Motor neuron (in vitro differentiated cells): ENCODE measurements around the gene ETV3. TPM values are rescaled to one million over a fixed set of nuclear protein-coding genes. Genes with fewer than 3 reads are reported as not detected.

Source experiments
- ATAC-seq, 8 experiments: fragments of 200-7000 bp; cut with Tn5 transposase; replicated peaks in 6 of 8; 2 replicates each; pipeline ENCODE4 v1.8.0; 2021; ENCODE audit warnings: mild to moderate bottlenecking in 8 of 8, moderate library complexity in 8 of 8
- H3K27ac ChIP-seq, 2 donors: fragments of 250-450 bp; sonication (Bioruptor Pico); 2 replicates each; pipeline ENCODE4 v1.9.0; 2021; ENCODE audit warnings: antibody characterized with exemption in 2 of 2, mild to moderate bottlenecking in 2 of 2, moderate library complexity in 1 of 2
- H3K4me1 ChIP-seq, 2 donors: fragments of 250-450 bp; sonication (Bioruptor Pico); replicated peaks in 1 of 2; 2 replicates each; pipeline ENCODE4 v1.6.1; 2021; ENCODE audit warnings: antibody characterized with exemption in 2 of 2, mild to moderate bottlenecking in 2 of 2, moderate library complexity in 1 of 2
- H3K4me3 ChIP-seq, 5 donors: fragments of 250-450 bp; sonication (Bioruptor Pico); 2 replicates each; pipeline ENCODE4 v1.9.0; 2021; ENCODE audit warnings: antibody characterized with exemption in 5 of 5, mild to moderate bottlenecking in 5 of 5, moderate library complexity in 4 of 5
- WGBS, 10 experiments: fragments of 450-650 bp; shearing (Covaris generic); methylation state at CpG; one replicate each; pipeline ENCODE4 v1.0.0; 2022; 5-methylcytosine and 5-hydroxymethylcytosine counted together
- in situ Hi-C, 9 experiments: fragments of 400-800 bp; cut with MboI; loops; one replicate each; pipeline ENCODE4 v1.15.0; 2021; ENCODE audit warnings: low sequenced_read_pairs in 9 of 9, low pct_unique_long_range_greater_than_20kb in 2 of 9; ENCODE audit not compliant: unreplicated experiment in 9 of 9
- total RNA-seq, 8 experiments: library from RNA; unstranded; fragments of 300-600 nt; gene quantifications; 2 replicates each; pipeline versions ENCODE4 v1.2.3 to v1.2.4, GENCODE V29; 2022

Gene ETV3
- total RNA-seq, 8 experiments from 2014 or later = 14.3 to 25.4 (median 20.1) TPM

GRCh38 chr1:157135646-157136045 lies 2.5 kb downstream of the ETV3 start:
- in situ Hi-C loops = no loop called here
- Histone ChIP-seq H3K4me3 (no peak overlapping the region), H3K27ac (no peak overlapping the region), H3K4me1 (peaks cover 16 to 18% of the 10 kb centered on the region in 2 donors)
- WGBS, 10 experiments = 100% methylated on average over 1 of the region's 1 CpG; no CpG with 5 or more reads in 9 of the 10 experiments
- ATAC-seq = no peak

DNA sequence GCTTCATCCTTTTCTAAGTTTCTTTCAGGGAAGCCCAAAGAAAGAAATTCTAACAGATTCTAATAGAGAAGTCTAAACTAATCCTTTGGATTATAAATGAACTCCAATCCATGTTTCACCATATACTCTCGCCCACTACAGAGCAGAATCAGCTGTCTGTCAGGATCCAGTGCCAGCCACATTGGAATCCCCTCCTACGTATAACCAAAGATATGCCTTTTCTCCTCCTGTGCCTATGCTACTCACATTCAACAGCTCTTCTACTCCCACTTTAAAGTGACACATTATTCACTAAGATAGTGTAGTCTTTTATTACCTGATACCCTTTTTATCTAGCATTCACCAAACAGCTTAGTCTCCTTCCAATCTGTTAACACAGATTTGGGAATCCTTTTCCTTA lies 3.1 kb downstream of the ETV3 start:
- no peak overlapping the region for H3K4me3 ChIP-seq
- 80 to 100% (median 95%) methylated on average over 1 to 2 of the region's 2 CpGs; no CpG with 5 or more reads in 1 of the 10 experiments for whole genome bisulfite sequencing, 10 experiments
- no peak overlapping the region for H3K27ac ChIP-seq
- peaks cover 16 to 18% of the 10 kb centered on the region in 2 donors for H3K4me1 ChIP-seq
- no peak for ATAC-seq
- in situ Hi-C loops = no loop called here

- no peak overlapping the region for H3K27ac ChIP-seq
- H3K4me3 ChIP-seq = no peak overlapping the region
- peaks cover 15 to 16% of the 10 kb centered on the region in 2 donors for H3K4me1 ChIP-seq
- 83 to 100% (median 97%) methylated on average over 1 to 4 of the region's 4 CpGs; no CpG with 5 or more reads in 1 of the 10 experiments for WGBS, 10 experiments
- in situ Hi-C loops = no loop called here
- ATAC-seq = no peak
Observed at GRCh38 chr1:157134442-157134841, 3.8 kb downstream of the ETV3 start.

GRCh38 chr1:157133426-157133825 lies 4.8 kb downstream of the ETV3 start:
- WGBS, 10 experiments = 75 to 100% (median 89%) methylated on average over 1 to 2 of the region's 2 CpGs; no CpG with 5 or more reads in 3 of the 10 experiments
- Histone ChIP-seq H3K4me3 (no peak overlapping the region), H3K4me1 (peaks cover 11% of the 10 kb centered on the region in 2 donors), H3K27ac (no peak overlapping the region)
- in situ Hi-C loops = no loop called here
- no peak for ATAC-seq

DNA sequence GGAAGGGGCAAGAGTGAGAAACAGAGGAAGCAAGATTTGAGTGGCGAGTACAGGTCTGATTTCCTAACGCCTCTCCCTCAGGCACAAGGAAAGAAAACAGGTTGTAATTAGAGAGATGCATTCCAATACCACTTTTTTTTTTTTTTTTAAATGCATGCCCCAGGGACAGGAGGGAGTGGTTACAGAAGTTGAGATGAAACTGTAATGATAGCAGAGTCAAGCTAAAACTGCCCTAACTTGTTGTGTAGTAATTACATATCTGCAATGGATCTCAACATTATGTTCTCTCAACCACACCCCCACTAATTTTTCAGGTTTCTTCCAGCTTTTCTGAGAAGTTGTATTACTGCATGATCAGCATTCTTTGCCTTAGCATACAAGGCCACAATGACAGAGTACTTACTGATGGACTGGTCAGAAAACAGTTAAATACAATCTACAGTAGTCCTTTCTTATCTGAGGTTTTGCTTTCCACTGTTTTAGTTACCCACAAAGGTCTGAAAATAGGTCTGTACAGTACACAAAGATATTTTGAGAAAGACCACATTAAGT lies 5.5 kb downstream of the ETV3 start:
- ATAC-seq = peak in 3 of 8 experiments; percentile 69 to 78 (median 76)
- 34 to 100% (median 64%) methylated on average over 1 to 2 of the region's 2 CpGs; no CpG with 5 or more reads in 1 of the 10 experiments for WGBS, 10 experiments
- H3K4me1 ChIP-seq = peaks cover 11% of the 10 kb centered on the region in 2 donors
- no peak overlapping the region for H3K27ac ChIP-seq
- in situ Hi-C loops = no loop called here
- no peak overlapping the region for H3K4me3 ChIP-seq

- WGBS, 10 experiments = 50 to 100% (median 96%) methylated on average over 1 to 5 of the region's 5 CpGs; no CpG with 5 or more reads in 3 of the 10 experiments
- in situ Hi-C loops = no loop called here
- no peak overlapping the region for H3K27ac ChIP-seq
- H3K4me1 ChIP-seq = peaks cover 11% of the 10 kb centered on the region in 2 donors
- ATAC-seq = no peak
- no peak overlapping the region for H3K4me3 ChIP-seq
Observed at GRCh38 chr1:157132111-157132510, 6.1 kb downstream of the ETV3 start.

GRCh38 chr1:157131281-157131680 lies 6.9 kb downstream of the ETV3 start:
- H3K4me3 ChIP-seq = no peak overlapping the region
- WGBS, 10 experiments = 92 to 100% (median 94%) methylated on average over 1 to 4 of the region's 4 CpGs
- ATAC-seq = no peak
- in situ Hi-C loops = no loop called here
- H3K27ac ChIP-seq = no peak overlapping the region
- peaks cover 4% of the 10 kb centered on the region in 2 donors for H3K4me1 ChIP-seq

DNA sequence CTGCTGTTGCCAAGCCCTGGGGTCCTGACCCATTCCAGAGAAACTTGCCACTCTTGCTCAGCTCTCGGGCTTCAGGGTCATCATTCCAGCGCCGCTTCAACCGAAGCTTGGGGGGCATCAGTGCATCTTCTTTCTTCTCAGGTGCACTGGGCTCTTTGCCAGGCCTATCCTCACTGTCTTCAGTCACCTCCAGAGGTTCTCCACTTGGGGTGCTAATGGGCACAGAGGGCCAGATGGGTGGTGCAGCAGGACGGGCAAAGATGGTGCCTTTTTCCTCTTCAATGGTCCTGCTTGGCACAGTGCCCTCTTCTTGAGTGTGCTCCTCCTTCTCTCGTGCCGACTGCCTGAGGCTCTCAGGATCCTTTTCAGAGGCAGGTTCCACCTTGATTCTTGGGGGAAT lies 13.3 kb downstream of the ETV3 start:
- WGBS, 10 experiments = 27 to 100% (median 96%) methylated on average over 1 to 4 of the region's 7 CpGs; no CpG with 5 or more reads in 4 of the 10 experiments
- H3K4me3 ChIP-seq = no peak overlapping the region
- in situ Hi-C loops = no loop called here
- no peak overlapping the region for H3K27ac ChIP-seq
- peak in 1 of 8 experiments; percentile 38 for ATAC-seq
- no peaks in the 10 kb centered on the region for H3K4me1 ChIP-seq

GRCh38 chr1:157119448-157119847 lies 18.7 kb downstream of the ETV3 start:
- no peak overlapping the region for H3K27ac ChIP-seq
- H3K4me3 ChIP-seq = no peak overlapping the region
- in situ Hi-C loops = no loop called here
- no peak for ATAC-seq
- peaks cover 15 to 20% of the 10 kb centered on the region in 2 donors for H3K4me1 ChIP-seq
- WGBS, 10 experiments = 60 to 100% (median 87%) methylated on average over 1 to 2 of the region's 2 CpGs; no CpG with 5 or more reads in 2 of the 10 experiments

- no peak for ATAC-seq
- Histone ChIP-seq H3K27ac (no peak overlapping the region), H3K4me3 (no peak overlapping the region), H3K4me1 (peaks cover 15 to 22% of the 10 kb centered on the region in 2 donors)
- in situ Hi-C loops = no loop called here
- WGBS, 10 experiments = 59 to 92% (median 69%) methylated on average over 2 to 9 of the region's 9 CpGs; no CpG with 5 or more reads in 3 of the 10 experiments
Observed at GRCh38 chr1:157119008-157119407, 19.2 kb downstream of the ETV3 start.

DNA sequence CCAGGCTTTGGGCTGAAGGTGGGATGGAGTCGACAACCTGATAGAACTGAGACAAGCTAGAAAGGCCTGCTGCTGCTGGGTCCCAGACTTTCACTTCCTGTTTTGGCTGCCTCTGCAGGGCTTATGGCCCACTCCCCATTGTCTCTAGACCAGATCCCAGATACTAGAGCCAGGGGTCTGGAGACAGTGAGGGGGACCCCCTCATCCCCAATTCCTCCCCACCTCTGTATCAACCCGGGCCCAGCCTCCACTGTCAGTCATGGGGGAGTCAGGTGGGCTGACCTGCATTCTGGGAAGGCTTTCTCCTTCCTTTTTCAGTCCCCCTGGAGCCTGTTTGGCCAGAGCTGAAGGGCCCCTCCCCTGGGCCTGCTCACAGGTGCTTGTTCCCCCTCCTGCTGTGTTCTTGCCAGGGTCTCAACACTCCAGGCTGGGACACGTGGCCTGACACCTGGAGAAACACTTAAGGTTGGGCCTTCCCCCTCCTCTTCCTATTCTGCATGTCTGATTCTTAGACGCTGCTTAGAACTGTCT lies 20.6 kb downstream of the ETV3 start:
- peaks cover 15 to 28% of the 10 kb centered on the region in 2 donors for H3K4me1 ChIP-seq
- WGBS, 10 experiments = 0 to 89% (median 60%) methylated on average over 1 to 2 of the region's 4 CpGs; no CpG with 5 or more reads in 4 of the 10 experiments
- in situ Hi-C loops = no loop called here
- no peak for ATAC-seq
- H3K4me3 ChIP-seq = no peak overlapping the region
- no peak overlapping the region for H3K27ac ChIP-seq

GRCh38 chr1:157116737-157117103 lies 21.5 kb downstream of the ETV3 start:
- no peak for ATAC-seq
- Histone ChIP-seq H3K27ac (no peak overlapping the region), H3K4me3 (no peak overlapping the region), H3K4me1 (peaks cover 16 to 28% of the 10 kb centered on the region in 2 donors)
- in situ Hi-C loops = no loop called here

- H3K27ac ChIP-seq = peak overlapping the region in 1 of 2 donors; percentile 34
- peaks cover 22 to 33% of the 10 kb centered on the region in 2 donors for H3K4me1 ChIP-seq
- in situ Hi-C loops = no loop called here
- no peak overlapping the region for H3K4me3 ChIP-seq
- ATAC-seq = peak in 3 of 8 experiments; percentile 17 to 56 (median 24)
- WGBS, 10 experiments = 20 to 71% (median 61%) methylated on average over 1 to 16 of the region's 16 CpGs; no CpG with 5 or more reads in 1 of the 10 experiments
Observed at GRCh38 chr1:157115851-157116736, 22.1 kb downstream of the ETV3 start.
